22Rv1 (cell line): ENCODE data around the gene BCAT1.

Experiments
- H3K27ac ChIP-seq: fragments of 450-650 bp; 2 replicates; pipeline ENCODE4 v1.5.1; 2017
- ZFX ChIP-seq: fragments of 450-650 bp; IDR thresholded peaks from 2 replicates; pipeline ENCODE4 v1.6.1; 2017; ENCODE audit warnings: antibody characterized with exemption, borderline replicate concordance
- TF ChIP-seq, protein P1 (sequence below): fragments of 450-650 bp; IDR thresholded peaks from 2 replicates; pipeline ENCODE4 v1.5.1; 2017; ENCODE audit warnings: mild to moderate bottlenecking

Gene BCAT1

DNA sequence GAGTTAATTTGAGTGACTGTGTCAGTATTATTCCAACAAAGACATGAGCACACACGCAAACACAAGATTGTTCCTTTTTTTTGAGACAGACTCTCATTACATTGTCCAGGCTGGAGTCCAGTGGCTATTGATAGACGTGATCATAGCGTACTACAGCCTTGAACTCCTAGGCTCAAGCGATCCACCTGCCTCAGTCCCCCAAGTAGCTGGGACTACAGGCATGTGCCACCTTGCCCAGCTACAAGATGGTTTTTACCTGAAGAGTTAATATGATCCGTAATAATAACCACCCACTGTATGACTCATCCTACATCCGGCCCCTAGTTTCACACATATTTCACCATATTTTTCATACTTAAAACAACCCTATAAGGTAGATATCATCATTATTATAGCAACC lies 26.8 kb downstream of the BCAT1 start:
- no peak overlapping the region for H3K27ac ChIP-seq
- no peak for TF ChIP-seq ZFX
- TF ChIP-seq, protein P1, sequence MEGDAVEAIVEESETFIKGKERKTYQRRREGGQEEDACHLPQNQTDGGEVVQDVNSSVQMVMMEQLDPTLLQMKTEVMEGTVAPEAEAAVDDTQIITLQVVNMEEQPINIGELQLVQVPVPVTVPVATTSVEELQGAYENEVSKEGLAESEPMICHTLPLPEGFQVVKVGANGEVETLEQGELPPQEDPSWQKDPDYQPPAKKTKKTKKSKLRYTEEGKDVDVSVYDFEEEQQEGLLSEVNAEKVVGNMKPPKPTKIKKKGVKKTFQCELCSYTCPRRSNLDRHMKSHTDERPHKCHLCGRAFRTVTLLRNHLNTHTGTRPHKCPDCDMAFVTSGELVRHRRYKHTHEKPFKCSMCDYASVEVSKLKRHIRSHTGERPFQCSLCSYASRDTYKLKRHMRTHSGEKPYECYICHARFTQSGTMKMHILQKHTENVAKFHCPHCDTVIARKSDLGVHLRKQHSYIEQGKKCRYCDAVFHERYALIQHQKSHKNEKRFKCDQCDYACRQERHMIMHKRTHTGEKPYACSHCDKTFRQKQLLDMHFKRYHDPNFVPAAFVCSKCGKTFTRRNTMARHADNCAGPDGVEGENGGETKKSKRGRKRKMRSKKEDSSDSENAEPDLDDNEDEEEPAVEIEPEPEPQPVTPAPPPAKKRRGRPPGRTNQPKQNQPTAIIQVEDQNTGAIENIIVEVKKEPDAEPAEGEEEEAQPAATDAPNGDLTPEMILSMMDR = no peak

DNA sequence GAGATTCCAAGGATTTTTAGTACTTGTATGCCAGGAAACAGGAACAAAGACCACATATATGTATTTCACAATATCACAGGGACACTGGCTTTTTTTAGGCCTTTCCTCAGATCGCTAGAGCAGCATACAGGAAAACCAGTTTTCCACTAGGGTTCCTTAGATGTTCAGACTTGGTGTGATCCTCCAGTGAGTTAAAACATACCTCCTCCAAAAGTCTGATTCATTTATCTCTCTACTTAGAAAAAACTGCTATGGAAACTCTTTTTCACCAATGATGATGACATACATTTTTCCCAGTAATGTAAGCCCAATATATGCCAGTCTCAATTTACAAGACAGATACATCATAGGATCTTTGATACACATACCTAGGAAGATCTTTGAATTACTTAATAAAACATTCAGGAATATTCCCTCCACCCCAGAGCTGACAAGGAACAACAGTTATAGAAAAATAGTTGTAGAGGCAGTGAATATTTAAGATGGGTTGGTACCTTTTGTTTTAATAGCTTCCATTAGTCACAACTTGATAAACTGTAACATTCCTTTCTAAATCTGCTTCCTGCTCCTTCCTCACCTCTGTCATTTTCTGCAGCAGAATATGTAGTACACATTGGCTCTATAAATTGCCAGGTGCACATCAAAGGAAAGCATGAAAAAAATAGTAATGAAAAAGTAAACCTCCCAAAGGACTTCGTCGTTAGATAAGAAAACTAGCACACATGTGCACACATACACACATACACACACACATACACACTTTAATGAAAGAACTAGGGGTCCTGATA lies 27.5 kb downstream of the BCAT1 start:
- TF ChIP-seq, protein P1 = no peak
- TF ChIP-seq ZFX = no peak
- H3K27ac ChIP-seq = no peak overlapping the region

DNA sequence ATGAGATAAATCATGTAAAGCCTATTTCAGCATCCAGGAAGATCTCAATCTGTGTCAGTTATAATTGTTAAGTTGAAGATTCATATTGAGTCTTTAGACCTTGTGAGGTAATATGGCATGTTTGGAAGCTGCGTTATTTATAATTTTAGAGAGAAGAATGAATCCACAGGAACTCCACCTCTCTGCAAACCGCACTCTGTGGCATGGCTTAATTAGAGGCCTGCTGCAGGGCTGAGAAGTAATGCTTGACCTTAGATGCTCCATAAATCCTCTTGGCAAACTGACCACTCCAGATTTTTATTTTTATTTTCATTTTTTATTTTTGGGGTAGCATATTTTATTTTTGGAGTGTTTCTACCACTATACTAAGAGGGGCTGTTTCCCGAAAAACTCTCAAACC lies 28.8 kb downstream of the BCAT1 start:
- no peak overlapping the region for H3K27ac ChIP-seq
- TF ChIP-seq, protein P1 = no peak
- no peak for TF ChIP-seq ZFX

DNA sequence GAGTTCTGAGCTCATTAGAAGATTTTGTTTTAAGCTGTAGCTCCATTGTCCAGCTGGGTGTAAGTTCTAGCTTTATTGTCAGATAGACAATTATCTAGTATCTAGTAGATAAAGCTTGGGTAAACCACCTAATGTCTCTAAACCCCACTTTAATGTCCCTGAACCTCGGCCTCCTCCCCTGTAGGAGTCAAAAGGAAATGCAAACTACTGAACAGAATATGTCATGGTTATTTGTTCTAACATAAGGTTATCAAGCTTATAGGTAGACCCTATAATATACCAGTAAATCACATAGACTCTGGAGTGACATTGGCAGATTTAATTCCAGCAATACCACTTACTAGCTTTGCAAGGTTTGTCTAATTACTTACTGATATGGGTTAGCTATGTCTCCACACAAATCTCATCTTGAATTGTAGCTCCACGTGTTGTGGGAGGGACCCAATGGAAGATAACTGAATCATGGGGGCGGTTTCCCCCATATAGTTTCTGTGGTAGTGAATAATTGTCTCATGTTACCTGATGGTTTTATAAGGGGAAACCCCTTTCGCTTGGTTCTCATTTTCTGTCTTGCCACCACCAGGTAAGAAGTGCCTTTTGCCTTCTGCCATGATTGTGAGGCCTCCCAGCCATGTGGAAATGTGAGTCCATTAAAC lies 29.4 kb downstream of the BCAT1 start:
- no peak overlapping the region for H3K27ac ChIP-seq
- TF ChIP-seq, protein P1 = no peak
- no peak for TF ChIP-seq ZFX

DNA sequence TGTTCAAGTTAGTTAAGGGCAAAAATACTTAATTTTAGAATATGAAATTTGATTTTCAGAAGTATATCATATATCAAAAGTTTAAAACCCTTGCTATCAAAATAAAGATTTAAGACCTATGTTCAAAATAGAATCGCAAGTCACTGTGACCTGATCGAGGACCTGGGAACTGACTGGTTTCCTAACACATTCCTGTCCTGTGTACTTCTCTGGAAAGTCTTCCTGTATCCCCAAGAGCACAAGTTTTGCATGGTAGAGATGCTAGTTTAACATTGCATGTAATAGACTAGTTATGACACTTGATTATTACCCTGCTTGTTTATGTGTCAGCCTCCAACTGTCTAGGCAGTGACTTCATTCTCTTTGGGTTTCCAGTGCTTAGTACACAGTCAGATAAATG lies 30.3 kb downstream of the BCAT1 start:
- no peak for TF ChIP-seq ZFX
- TF ChIP-seq, protein P1 = no peak
- no peak overlapping the region for H3K27ac ChIP-seq

DNA sequence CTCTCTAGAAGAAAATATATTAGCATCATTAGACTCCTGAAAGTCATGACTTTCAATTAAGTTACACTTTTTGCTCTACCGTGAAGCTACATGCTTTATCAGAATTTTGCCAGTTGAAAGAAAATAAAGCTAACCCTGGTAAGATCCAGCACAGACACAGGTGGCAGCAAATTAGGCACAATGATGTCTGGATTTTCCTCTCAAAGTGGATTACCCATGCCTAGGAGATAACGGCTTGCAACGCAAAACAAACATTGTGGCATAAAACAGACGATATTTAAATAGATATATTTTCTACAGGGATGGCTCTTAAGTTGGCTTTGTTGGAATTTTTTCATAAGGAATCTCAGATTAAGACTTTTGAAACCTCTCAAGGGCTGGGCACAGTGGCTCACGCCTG lies 33.4 kb downstream of the BCAT1 start:
- no peak for TF ChIP-seq ZFX
- TF ChIP-seq, protein P1 = no peak
- H3K27ac ChIP-seq = no peak overlapping the region

DNA sequence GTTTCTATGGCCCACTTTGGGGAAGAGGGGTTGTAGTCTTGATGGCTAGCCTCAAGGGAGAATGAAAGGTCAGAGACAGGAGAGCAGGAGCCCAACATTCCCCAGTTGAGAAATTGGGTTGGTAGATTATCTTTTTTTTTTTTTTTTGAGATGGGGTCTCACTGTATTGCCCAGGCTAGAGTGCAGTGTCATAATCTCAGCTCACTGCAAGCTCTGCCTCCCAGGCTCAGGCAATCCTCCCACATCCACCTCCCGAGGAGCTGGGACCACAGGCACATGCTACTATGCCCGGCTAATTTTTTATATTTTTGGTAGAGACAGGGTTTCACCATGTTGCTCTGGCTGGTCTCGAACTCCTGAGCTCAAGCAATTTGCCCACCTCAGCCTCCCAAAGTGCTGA lies 34.9 kb downstream of the BCAT1 start:
- no peak overlapping the region for H3K27ac ChIP-seq

More for the DNA sequence above, 34.9 kb downstream of the BCAT1 start:
- TF ChIP-seq, protein P1 = no peak
- TF ChIP-seq ZFX = no peak
